ENCODE data around the gene USP21.
A peak's percentile ranks its signal among the peaks of the same experiment; 100 is the strongest.
"Not testable (repeated sequence)": the region's sequence is repeated elsewhere in the genome, so short reads cannot be mapped to it uniquely, and the experiment has no call there.

Gene USP21, protein sequence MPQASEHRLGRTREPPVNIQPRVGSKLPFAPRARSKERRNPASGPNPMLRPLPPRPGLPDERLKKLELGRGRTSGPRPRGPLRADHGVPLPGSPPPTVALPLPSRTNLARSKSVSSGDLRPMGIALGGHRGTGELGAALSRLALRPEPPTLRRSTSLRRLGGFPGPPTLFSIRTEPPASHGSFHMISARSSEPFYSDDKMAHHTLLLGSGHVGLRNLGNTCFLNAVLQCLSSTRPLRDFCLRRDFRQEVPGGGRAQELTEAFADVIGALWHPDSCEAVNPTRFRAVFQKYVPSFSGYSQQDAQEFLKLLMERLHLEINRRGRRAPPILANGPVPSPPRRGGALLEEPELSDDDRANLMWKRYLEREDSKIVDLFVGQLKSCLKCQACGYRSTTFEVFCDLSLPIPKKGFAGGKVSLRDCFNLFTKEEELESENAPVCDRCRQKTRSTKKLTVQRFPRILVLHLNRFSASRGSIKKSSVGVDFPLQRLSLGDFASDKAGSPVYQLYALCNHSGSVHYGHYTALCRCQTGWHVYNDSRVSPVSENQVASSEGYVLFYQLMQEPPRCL

DNA sequence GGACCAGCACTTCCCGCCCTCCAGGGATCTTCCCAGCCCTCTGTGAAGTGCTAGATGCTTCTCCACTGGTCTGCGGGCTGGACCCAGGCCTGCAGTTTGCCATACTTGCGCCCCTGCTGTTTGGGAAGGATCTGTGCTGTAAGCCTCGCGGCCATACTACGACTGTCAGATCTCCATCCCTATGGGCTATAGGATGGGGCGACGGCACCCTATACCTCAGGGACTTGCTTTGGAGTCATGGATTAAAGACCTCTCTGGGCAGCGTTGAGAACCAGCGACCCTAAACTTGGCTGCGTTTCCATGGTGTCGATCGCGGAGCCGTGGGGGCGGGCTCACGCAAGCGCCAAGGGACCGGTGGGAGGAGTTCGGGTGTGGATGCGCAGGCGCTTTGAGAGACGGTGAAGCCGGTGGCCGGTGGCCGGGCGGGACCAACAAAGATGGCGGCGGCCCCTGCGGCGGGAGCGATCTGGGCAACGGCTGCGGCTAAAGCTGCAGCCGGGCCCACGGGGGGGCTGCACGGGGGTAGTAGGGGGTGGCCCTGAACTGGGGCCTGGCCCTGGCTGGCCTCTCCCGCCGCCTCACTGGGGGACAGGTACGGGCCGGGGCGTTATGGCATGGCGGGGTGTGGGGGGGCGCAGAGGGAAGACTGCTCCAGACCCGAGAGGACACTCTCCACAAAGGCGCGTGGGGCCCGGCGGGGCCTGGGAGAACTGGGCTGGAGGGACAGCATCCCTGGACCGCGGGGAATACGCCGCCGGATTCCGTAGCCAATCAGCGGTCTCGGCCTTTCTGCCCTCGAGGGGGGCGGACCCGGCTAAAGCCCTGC, at the start of gene USP21:
Gene USP21 (plus strand): TSS at position 414 of the 826 bp plus-strand sequence. CDS start 1,141 bp downstream, outside the sequence.
- DNase-seq: peak; percentile 78

GRCh38 chr1:161111117-161111516, 48.2 kb upstream of the USP21 start:
- DNase-seq: no peak

GRCh38 chr1:161111527-161111926, 47.8 kb upstream of the USP21 start:
- no peak for DNase-seq

GRCh38 chr1:161113915-161114314, 45.4 kb upstream of the USP21 start:
- no peak for DNase-seq

- no peak for DNase-seq
These were observed 44.7 kb upstream of the USP21 start for GRCh38 chr1:161114556-161114955.

DNA sequence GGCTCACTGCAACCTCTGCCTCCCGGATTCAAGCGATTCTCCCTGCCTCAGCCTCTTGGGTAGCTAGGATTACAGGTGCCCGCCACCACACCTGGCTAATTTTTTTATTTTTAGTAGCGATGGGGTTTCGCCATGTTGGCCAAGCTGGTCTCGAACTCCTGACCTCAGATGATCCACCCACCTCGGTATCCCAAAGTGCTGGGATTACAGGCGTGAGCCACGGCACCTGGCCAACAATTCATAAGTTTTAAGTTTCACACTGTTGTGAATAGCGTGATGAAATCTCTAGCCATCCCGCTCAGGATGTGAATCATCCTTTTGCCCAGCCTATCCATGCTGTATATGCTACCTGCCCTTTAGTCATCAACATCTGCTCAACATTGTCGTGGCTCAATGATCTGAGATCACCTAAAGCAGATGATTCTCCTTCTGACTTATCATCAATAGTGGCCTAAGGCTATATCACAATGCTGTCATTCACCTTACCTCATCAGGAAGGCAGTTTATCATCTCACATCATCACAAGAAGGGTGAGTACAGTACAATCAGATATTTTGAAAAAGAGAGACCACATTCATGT, 44.1 kb upstream of the USP21 start:
- DNase-seq: no peak

DNA sequence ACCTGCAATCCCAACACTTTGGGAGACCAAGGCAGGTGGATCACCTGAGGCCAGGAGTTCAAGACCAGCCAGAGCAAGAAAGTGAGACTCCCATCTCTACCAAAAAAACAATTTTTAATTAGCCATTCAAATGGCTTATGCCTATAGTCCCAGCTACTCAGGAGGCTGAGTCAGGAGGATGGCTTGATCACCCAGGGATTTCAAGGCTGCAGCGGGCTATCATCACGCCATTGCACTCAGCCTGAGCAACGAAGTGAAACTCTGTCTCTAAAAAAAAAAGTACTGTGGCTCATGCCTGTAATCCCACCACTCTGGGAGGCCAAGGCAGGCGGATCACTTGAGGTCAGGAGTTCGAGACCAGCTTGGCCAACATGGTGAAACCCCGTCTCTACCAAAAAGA, 43.3 kb upstream of the USP21 start:
- DNase-seq: not testable (repeated sequence)

GRCh38 chr1:161117759-161118581, 41.3 kb upstream of the USP21 start, which contains the start of the genes NIT1 and PFDN2:
Gene NIT1 (plus strand): TSS chr1:161118105. CDS start chr1:161118177, 72 bp downstream.
Gene PFDN2 (minus strand): TSS chr1:161118037. CDS start chr1:161118026, 11 bp downstream.
- DNase-seq: peak; percentile 37

DNA sequence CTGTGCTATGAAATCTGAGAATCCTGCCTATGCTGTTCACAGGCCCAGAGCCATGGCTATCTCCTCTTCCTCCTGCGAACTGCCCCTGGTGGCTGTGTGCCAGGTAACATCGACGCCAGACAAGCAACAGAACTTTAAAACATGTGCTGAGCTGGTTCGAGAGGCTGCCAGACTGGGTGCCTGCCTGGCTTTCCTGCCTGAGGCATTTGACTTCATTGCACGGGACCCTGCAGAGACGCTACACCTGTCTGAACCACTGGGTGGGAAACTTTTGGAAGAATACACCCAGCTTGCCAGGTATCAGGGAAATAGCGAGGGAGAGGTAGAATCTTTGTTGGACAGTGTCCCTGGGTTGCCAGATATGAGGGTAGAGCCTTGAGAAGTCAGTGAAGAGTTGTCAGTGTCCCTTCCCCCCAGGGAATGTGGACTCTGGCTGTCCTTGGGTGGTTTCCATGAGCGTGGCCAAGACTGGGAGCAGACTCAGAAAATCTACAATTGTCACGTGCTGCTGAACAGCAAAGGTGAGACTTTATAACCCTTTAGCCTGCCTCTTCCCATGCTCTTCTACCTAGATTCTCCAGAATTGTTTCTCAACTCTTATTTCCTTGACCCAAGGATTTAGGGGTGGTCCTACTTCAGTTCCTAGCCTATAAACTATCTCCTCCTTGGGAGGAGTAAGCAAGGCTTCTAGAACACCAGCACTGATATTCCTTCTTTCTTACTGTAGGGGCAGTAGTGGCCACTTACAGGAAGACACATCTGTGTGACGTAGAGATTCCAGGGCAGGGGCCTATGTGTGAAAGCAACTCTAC, 40.0 kb upstream of the USP21 start:
- no peak for DNase-seq

- DNase-seq: no peak
These were observed 38.2 kb upstream of the USP21 start for GRCh38 chr1:161121042-161121650.

DNA sequence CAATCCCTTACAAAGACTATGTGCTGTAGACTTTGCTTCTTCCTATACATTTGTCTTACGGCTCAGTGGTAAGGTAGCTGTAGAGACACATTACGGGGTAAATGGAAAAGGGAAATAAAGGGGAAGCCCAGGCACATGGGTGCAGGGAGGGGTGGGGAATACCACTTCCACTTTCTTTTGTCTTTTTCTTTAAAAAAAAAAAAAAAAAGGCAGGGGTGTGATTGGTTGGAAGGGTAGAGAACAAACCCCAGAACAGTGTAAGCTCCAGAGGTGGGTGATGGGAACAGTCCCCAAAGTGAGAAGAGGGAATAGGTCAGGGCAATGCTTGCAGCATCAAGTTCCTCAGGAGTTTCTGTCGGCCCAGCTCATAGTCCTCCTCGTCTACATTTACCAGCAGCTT, 37.5 kb upstream of the USP21 start:
- DNase-seq: no peak

GRCh38 chr1:161122967-161123366, 36.3 kb upstream of the USP21 start:
- no peak for DNase-seq

GRCh38 chr1:161127649-161128048, 31.7 kb upstream of the USP21 start:
- no peak for DNase-seq

DNA sequence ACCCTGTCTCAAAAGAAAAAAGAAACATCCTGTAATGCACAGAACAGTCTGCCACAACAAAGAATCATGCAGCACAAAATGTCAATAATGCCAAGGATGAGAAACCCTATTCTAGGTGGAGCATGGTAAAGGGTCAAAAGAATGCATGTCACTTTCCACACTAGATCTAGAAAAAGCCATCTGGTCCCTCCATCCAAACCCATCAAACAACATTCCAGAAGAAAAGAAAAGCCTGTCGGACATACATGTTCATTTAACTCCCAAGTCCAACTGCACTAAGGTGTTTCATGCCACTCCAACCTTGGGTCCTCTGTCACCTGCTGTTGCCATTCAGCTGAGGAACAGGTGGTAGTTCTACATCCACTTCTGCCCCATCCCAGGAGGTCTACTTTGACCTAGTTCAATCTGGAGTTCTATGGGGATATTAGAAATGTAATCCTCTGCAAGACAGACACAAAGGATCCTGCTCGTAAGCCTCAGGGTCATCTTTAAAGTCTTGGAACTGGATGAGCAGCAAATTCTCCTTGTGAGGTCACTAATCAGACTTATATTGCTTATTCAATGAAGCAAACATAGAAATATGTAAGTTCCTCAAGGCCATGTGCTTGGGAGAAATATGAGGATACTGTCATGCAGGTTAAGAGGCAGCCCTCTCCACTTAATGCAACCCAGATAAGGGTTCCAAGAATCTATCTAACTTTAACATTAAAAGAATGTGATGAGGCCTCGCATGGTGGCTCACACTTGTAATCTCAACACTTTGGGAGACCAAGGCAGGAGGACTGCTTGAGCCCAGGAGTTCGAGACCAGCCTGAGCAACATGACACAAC, 30.5 kb upstream of the USP21 start:
- no peak for DNase-seq

DNA sequence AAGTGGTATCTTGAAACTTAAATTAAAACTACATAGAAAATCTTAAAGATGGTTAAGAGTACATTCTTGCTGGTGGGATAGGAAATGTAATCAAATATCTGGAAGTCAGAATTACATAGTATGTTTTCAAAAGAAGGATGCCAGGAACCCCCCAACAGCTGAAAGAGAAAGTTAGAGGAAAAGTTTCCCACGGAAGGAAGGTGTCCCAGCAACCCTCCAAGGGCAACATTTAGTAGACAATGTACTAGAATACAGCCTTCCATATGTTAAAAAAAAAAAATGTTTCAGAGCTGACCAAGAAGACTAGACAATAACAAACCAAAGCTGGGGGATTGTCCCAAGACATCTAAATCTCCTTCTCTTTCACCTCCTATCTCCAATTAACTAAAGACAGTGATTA, 29.0 kb upstream of the USP21 start:
- no peak for DNase-seq

DNA sequence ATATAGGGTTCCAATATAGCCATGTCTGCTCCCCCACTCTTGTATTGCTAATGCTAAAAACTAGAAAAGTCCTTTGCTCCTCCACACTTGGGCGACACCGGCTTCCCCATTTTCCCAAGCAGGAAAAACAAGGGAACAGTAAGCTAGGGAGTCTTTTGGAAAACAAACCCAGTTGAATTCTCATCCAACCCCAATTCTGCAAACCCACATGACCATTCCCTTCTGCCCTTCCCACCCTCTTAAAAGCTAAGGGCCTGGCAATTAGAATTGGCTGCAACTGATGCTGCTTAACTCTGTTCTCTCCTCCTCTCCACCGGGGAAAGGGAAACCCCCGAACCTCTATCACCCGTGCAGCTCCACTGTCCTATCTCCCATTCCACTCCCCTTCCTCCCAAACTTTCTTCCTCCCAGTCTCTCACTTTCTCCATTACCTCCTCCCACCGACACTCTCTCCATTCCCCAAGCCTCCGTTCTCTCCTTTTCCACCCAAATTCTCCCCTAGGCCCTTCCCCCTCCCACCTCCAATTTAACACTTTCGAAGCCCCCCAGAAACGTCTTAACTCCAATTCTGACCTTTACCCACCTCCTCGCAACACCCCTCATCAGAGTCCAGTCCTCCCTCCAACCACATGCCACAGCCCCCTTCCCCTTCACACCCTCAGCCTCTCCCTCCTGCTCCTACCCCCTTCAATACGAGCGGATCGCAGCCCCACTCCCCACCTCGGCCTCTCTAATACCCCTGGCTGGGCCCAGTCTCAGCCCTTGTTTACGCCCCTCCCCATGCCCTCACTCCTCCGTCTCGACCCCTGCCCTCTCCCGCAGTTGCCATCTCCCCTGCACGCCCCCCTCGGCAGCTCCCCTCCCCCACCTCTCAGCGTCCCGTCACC, 27.5 kb upstream of the USP21 start:
- DNase-seq: no peak

GRCh38 chr1:161132410-161133219, 26.7 kb upstream of the USP21 start, which contains the start of gene DEDD:
Gene DEDD (minus strand): TSS chr1:161132667. CDS start chr1:161124462, 8,205 bp downstream.
- peak; percentile 94 for DNase-seq

Data from NCI-H2029 treated with DMSO at 0.1 percent for 48 hours (cell line).